Measurements from ENCODE around the gene SREBF1. TPM values are rescaled to one million over a fixed set of nuclear protein-coding genes. Genes with fewer than 3 reads are reported as not detected.

Gene SREBF1
- total RNA-seq, 5 donors from 2014 or later (not counting 1 experiment from before 2014, with no cell fraction given): 24.6 to 279 (median 38.9) TPM

DNA sequence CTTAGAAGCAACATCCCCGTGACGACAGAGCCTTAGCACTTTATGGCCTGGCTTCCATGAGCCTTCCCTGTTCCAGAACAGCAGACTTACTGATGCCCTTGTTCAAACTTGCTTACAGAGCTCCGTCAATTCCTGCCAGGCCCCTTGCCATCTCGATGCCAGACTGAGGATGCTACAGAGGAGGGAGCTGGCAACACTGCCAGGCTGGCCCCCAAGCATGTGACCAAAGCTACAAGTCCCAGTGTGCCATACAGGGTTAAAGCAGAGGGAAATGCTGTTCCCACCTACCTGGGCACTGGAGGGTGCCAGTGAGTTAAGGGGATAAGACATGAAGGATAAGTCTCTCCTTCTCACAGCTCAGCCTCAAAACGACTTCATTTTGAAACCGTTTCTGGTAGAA, 33.5 kb upstream of the SREBF1 start:
- 100% methylated on average over 2 of the region's 6 CpGs for WGBS (ENCODE audit: insufficient coverage)
- Histone ChIP-seq H3K4me1 (ENCODE audit: control insufficient read depth in 1 of 2, extremely low read depth in 1 of 2, insufficient read depth in 2 of 2, low read length in 2 of 2) (no peaks in the 10 kb centered on the region), H3K27ac (ENCODE audit: low read length) (no peak overlapping the region), H3K9me3 (no peaks in the 10 kb centered on the region), H3K36me3 (ENCODE audit: control insufficient read depth in 2 of 2, extremely low read depth in 1 of 2, insufficient read depth in 1 of 2, low read length in 1 of 2) (peaks cover 8 to 62% of the 10 kb centered on the region in 2 donors), H3K27me3 (replicated peaks in 1 of 2; ENCODE audit: control insufficient read depth in 2 of 2, extremely low read depth in 1 of 2, insufficient read depth in 2 of 2, low read length in 1 of 2) (no peaks in the 10 kb centered on the region), H3K4me3 (ENCODE audit: control insufficient read depth in 1 of 2, extremely low read depth in 1 of 2, low read length in 1 of 2) (no peak overlapping the region)
- no peak for DNase-seq
- no peak for ATAC-seq (replicated peaks in 1 of 4)
- POLR2A ChIA-PET: no interaction called here
- no peaks in the 10 kb centered on the region for H3K9me3 Mint-ChIP-seq
- CTCF ChIA-PET: no interaction called here
- H3K4me3 Mint-ChIP-seq: no peak overlapping the region
- H3K27ac Mint-ChIP-seq: no peak overlapping the region
- H3K36me3 Mint-ChIP-seq: peaks cover 9% of the 10 kb centered on the region
- H3K27me3 Mint-ChIP-seq: no peaks in the 10 kb centered on the region
- H3K4me1 Mint-ChIP-seq: no peaks in the 10 kb centered on the region

GRCh38 chr17:17868641-17869522, 32.1 kb upstream of the SREBF1 start:
- 91% methylated on average over 15 of the region's 18 CpGs for WGBS (ENCODE audit: insufficient coverage)
- Histone ChIP-seq H3K36me3 (ENCODE audit: control insufficient read depth in 2 of 2, extremely low read depth in 1 of 2, insufficient read depth in 1 of 2, low read length in 1 of 2) (peaks cover 7 to 60% of the 10 kb centered on the region in 2 donors), H3K27ac (ENCODE audit: low read length) (no peak overlapping the region), H3K27me3 (replicated peaks in 1 of 2; ENCODE audit: control insufficient read depth in 2 of 2, extremely low read depth in 1 of 2, insufficient read depth in 2 of 2, low read length in 1 of 2) (no peaks in the 10 kb centered on the region), H3K9me3 (no peaks in the 10 kb centered on the region), H3K4me1 (ENCODE audit: control insufficient read depth in 1 of 2, extremely low read depth in 1 of 2, insufficient read depth in 2 of 2, low read length in 2 of 2) (peaks cover 2% of the 10 kb centered on the region in 2 experiments), H3K4me3 (ENCODE audit: control insufficient read depth in 1 of 2, extremely low read depth in 1 of 2, low read length in 1 of 2) (no peak overlapping the region)
- POLR2A ChIA-PET: no interaction called here
- no peaks in the 10 kb centered on the region for H3K9me3 Mint-ChIP-seq
- no peak overlapping the region for H3K27ac Mint-ChIP-seq
- no peak overlapping the region for H3K4me3 Mint-ChIP-seq
- ATAC-seq (replicated peaks in 1 of 4) (no peak), DNase-seq (no peak)
- CTCF ChIA-PET: interaction anchor here in 1 of 2 donors (0.6 kb wide), 1 partner anchor 173 kb away, joined by 14 read pairs; no protein-coding TSS in a partner anchor
- peaks cover 9% of the 10 kb centered on the region for H3K36me3 Mint-ChIP-seq
- peaks cover 5 to 9% (median 7%) of the 10 kb centered on the region in 3 donors for H3K4me1 Mint-ChIP-seq
- H3K27me3 Mint-ChIP-seq: no peaks in the 10 kb centered on the region

DNA sequence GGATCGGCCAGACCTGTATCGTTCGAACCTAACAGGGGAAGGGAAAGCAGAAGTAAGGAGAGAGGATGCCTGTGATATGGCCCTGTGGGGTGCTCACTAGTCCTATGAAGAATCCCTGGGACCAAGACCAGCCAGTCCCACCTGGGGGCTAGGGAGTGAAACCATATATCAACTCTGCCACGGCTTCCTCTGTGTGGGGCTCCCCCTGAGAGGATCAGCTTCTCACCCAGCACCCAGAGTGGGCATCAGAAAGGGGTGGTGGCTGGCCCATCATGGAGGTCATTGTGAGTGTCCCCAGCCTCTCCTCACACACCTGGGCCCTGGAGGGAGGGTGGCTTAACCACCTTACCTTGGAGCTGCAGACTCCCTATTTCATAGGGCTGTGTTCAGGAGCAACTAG, 30.1 kb upstream of the SREBF1 start:
- Histone ChIP-seq H3K9me3 (no peaks in the 10 kb centered on the region), H3K4me3 (ENCODE audit: control insufficient read depth in 1 of 2, extremely low read depth in 1 of 2, low read length in 1 of 2) (no peak overlapping the region), H3K36me3 (ENCODE audit: control insufficient read depth in 2 of 2, extremely low read depth in 1 of 2, insufficient read depth in 1 of 2, low read length in 1 of 2) (peaks cover 7 to 51% of the 10 kb centered on the region in 2 donors), H3K27me3 (replicated peaks in 1 of 2; ENCODE audit: control insufficient read depth in 2 of 2, extremely low read depth in 1 of 2, insufficient read depth in 2 of 2, low read length in 1 of 2) (no peaks in the 10 kb centered on the region), H3K4me1 (ENCODE audit: control insufficient read depth in 1 of 2, extremely low read depth in 1 of 2, insufficient read depth in 2 of 2, low read length in 2 of 2) (peaks cover 17 to 19% of the 10 kb centered on the region in 2 experiments), H3K27ac (ENCODE audit: low read length) (no peak overlapping the region)
- Mint-ChIP-seq H3K4me3 (no peak overlapping the region), H3K4me1 (peaks cover 20 to 29% (median 27%) of the 10 kb centered on the region in 3 donors), H3K9me3 (no peaks in the 10 kb centered on the region), H3K27ac (no peak overlapping the region), H3K27me3 (no peaks in the 10 kb centered on the region), H3K36me3 (peaks cover 9% of the 10 kb centered on the region)
- WGBS (ENCODE audit: insufficient coverage): 100% methylated on average over 1 of the region's 4 CpGs
- POLR2A ChIA-PET: no interaction called here
- ATAC-seq (replicated peaks in 1 of 4): no peak
- DNase-seq: no peak
- CTCF ChIA-PET: no interaction called here

DNA sequence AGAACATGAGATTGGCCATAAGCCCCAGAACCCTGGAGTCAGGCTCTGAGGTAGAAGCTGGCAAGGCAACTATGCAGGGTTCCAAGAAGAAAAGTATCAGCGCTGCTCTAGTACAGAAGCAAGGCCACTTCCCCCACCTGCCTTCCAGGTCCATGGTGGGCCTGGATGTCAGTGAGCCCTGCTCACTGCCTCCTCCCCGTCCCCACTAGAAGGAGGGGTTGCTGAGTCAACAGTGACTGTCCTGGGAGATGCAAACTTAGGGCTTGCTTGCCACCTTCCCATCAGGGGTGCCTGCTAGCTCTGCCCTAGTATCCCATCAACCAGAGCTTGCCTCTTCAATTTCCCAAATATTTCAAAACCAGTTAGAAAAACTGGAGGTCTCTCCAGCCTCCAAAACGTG, 29.6 kb upstream of the SREBF1 start:
- ATAC-seq (replicated peaks in 1 of 4): no peak
- CTCF ChIA-PET: no interaction called here

GRCh38 chr17:17865035-17865434, 28.2 kb upstream of the SREBF1 start:
- Histone ChIP-seq H3K9me3 (no peaks in the 10 kb centered on the region), H3K27me3 (replicated peaks in 1 of 2; ENCODE audit: control insufficient read depth in 2 of 2, extremely low read depth in 1 of 2, insufficient read depth in 2 of 2, low read length in 1 of 2) (no peaks in the 10 kb centered on the region), H3K4me3 (ENCODE audit: control insufficient read depth in 1 of 2, extremely low read depth in 1 of 2, low read length in 1 of 2) (no peak overlapping the region), H3K4me1 (ENCODE audit: control insufficient read depth in 1 of 2, extremely low read depth in 1 of 2, insufficient read depth in 2 of 2, low read length in 2 of 2) (peaks cover 22 to 23% of the 10 kb centered on the region in 2 experiments), H3K27ac (ENCODE audit: low read length) (no peak overlapping the region), H3K36me3 (ENCODE audit: control insufficient read depth in 2 of 2, extremely low read depth in 1 of 2, insufficient read depth in 1 of 2, low read length in 1 of 2) (peaks cover 4 to 40% of the 10 kb centered on the region in 2 donors)
- Mint-ChIP-seq H3K27me3 (no peaks in the 10 kb centered on the region), H3K27ac (no peak overlapping the region), H3K36me3 (peaks cover 9% of the 10 kb centered on the region), H3K4me1 (peaks cover 27 to 37% (median 36%) of the 10 kb centered on the region in 3 donors), H3K4me3 (no peak overlapping the region), H3K9me3 (no peaks in the 10 kb centered on the region)
- WGBS (ENCODE audit: insufficient coverage): 100% methylated on average over 1 of the region's 1 CpG
- ChIA-PET POLR2A (no interaction called here), CTCF (no interaction called here)
- DNase-seq (no peak), ATAC-seq (replicated peaks in 1 of 4) (no peak)

More for the DNA sequence above, 29.6 kb upstream of the SREBF1 start:
- Histone ChIP-seq H3K4me3 (ENCODE audit: control insufficient read depth in 1 of 2, extremely low read depth in 1 of 2, low read length in 1 of 2) (no peak overlapping the region), H3K9me3 (no peaks in the 10 kb centered on the region), H3K36me3 (ENCODE audit: control insufficient read depth in 2 of 2, extremely low read depth in 1 of 2, insufficient read depth in 1 of 2, low read length in 1 of 2) (peaks cover 7 to 48% of the 10 kb centered on the region in 2 donors), H3K27ac (ENCODE audit: low read length) (no peak overlapping the region), H3K4me1 (ENCODE audit: control insufficient read depth in 1 of 2, extremely low read depth in 1 of 2, insufficient read depth in 2 of 2, low read length in 2 of 2) (peaks cover 17 to 19% of the 10 kb centered on the region in 2 experiments), H3K27me3 (replicated peaks in 1 of 2; ENCODE audit: control insufficient read depth in 2 of 2, extremely low read depth in 1 of 2, insufficient read depth in 2 of 2, low read length in 1 of 2) (no peaks in the 10 kb centered on the region)
- POLR2A ChIA-PET: no interaction called here
- DNase-seq: no peak
- no peak overlapping the region for H3K4me3 Mint-ChIP-seq
- no peak overlapping the region for H3K27ac Mint-ChIP-seq
- peaks cover 20 to 31% (median 28%) of the 10 kb centered on the region in 3 donors for H3K4me1 Mint-ChIP-seq
- H3K27me3 Mint-ChIP-seq: no peaks in the 10 kb centered on the region
- H3K9me3 Mint-ChIP-seq: no peaks in the 10 kb centered on the region
- WGBS (ENCODE audit: insufficient coverage): no CpG with 5 or more reads among the region's 3 CpGs
- H3K36me3 Mint-ChIP-seq: peaks cover 9% of the 10 kb centered on the region

DNA sequence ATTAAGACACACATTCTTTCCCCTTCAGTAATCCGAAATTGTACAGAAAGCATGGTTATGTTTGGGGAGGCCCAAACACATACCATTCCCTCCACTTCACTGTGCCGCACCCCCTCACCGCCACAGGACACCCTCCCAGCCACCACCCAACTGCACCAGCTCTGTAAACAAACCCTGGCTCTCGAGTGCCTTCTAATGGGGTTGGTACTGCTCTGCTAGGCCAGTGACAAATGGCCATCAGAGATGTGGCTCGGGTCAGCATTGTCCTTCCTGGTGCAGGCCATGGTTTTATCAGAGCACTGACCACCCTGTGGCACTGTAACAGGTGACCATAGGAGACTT, 24.0 kb upstream of the SREBF1 start:
- Mint-ChIP-seq H3K9me3 (no peaks in the 10 kb centered on the region), H3K36me3 (no peaks in the 10 kb centered on the region), H3K27me3 (no peaks in the 10 kb centered on the region), H3K4me1 (peaks cover 36 to 51% (median 44%) of the 10 kb centered on the region in 3 donors), H3K27ac (no peak overlapping the region), H3K4me3 (no peak overlapping the region)
- no peak for DNase-seq
- ATAC-seq (replicated peaks in 1 of 4): no peak
- Histone ChIP-seq H3K4me1 (ENCODE audit: control insufficient read depth in 1 of 2, extremely low read depth in 1 of 2, insufficient read depth in 2 of 2, low read length in 2 of 2) (peaks cover 27 to 34% of the 10 kb centered on the region in 2 experiments), H3K36me3 (ENCODE audit: control insufficient read depth in 2 of 2, extremely low read depth in 1 of 2, insufficient read depth in 1 of 2, low read length in 1 of 2) (no peaks in the 10 kb centered on the region), H3K27ac (ENCODE audit: low read length) (no peak overlapping the region), H3K27me3 (replicated peaks in 1 of 2; ENCODE audit: control insufficient read depth in 2 of 2, extremely low read depth in 1 of 2, insufficient read depth in 2 of 2, low read length in 1 of 2) (no peaks in the 10 kb centered on the region), H3K9me3 (no peaks in the 10 kb centered on the region), H3K4me3 (ENCODE audit: control insufficient read depth in 1 of 2, extremely low read depth in 1 of 2, low read length in 1 of 2) (no peak overlapping the region)
- CTCF ChIA-PET: interaction anchor here in 1 of 2 donors (1.0 to 1.7 kb wide), 2 partner anchors 11 to 48 kb away, joined by 3 to 4 read pairs; no protein-coding TSS in a partner anchor
- POLR2A ChIA-PET: no interaction called here
- 92% methylated on average over 1 of the region's 5 CpGs for WGBS (ENCODE audit: insufficient coverage)

All from T-cell (primary cell).